NCI-H128 (cell line): ENCODE results near the gene SDK2.

Source experiments
- DNase-seq: peaks from one replicate; lab custom pipeline; 2025; ENCODE audit not compliant: unreplicated experiment; lab: John Stamatoyannopoulos, UW

Gene SDK2

DNA sequence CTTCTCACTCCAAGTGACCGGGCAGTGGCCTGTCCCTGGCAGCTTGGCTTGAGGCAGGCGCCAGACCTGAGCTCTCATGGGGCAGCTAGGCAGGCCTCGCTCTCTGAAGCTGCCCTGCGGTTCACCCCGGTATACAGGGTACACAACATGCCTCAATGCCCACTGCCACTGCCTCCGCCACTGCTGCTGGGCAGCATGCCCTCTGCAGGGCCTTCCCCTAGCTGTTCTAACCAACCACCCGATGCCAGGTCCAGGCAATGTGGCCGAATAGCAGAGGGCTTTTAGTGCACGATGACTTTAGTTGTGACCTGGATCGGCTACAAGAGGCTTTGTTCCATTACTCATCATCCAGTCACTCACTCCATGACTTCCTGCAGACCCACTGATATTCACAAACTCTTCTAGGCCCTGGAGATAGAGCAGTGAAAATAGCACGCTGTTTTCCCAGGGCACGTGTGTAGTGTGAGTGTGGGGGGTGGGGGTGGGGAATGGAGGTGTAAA, 352.2 kb downstream of the SDK2 start:
- no peak for DNase-seq

DNA sequence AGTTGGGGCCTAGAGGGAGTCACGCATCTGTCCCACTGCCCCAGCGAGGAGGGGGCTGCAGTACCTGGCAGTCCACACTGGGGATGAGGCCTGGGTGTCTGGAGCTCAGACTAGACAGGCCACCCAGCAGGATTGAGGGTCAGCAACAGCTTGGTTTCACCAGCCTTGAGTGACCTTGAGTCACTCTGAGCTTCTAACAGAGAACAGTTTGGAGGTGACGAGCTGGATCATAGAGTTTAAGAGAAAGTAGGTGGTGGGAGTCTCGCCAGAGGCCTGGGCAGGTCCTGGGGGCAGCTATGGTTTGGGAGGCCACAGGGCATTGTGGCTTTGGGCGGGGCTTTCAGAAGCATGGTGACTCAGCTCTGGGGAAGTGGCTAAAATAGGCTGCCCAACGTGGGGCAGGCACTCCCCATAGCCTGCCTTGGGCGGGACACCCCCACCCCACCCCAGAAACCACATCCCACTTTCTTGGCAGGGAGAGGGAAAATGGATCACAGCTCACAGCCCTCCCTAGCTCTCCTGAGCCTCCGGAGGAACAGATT, 352.9 kb downstream of the SDK2 start:
- DNase-seq = no peak

- no peak for DNase-seq
These were observed 353.6 kb downstream of the SDK2 start for GRCh38 chr17:73290399-73291259.

DNA sequence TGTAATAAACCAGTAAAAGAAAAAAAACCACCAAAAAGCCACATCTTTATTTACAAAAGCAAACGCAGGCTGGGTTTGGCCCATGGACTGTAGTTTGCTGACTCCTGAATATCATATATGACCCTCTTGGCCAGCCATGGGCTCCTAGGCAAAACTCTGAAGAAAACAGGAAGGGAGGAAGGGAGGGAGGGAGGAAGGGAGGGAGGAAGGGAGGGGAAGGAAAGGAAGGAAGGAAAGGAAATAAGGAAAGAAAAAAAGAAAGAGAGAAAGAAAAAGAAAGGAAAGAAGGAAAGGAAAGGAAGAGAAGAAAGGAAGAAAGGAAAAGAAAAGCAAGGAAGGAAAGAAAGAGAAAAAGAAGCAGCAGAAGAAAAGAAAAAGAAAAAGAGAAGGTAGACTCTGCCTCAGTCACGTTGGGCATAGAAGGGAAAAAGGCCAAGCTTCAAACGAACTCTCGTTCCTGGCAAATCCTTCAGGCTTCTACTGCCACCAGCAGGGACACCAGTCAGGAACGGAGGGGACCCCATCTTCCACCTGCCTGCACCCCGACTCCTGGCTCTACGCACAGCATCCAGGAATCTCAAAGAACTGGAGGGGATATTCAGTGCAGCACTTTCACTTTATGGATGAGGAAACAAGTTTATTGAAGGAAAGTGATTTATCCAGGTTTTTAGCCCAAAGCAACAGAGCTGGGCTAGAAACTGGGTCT, 354.5 kb downstream of the SDK2 start:
- DNase-seq = no peak

DNA sequence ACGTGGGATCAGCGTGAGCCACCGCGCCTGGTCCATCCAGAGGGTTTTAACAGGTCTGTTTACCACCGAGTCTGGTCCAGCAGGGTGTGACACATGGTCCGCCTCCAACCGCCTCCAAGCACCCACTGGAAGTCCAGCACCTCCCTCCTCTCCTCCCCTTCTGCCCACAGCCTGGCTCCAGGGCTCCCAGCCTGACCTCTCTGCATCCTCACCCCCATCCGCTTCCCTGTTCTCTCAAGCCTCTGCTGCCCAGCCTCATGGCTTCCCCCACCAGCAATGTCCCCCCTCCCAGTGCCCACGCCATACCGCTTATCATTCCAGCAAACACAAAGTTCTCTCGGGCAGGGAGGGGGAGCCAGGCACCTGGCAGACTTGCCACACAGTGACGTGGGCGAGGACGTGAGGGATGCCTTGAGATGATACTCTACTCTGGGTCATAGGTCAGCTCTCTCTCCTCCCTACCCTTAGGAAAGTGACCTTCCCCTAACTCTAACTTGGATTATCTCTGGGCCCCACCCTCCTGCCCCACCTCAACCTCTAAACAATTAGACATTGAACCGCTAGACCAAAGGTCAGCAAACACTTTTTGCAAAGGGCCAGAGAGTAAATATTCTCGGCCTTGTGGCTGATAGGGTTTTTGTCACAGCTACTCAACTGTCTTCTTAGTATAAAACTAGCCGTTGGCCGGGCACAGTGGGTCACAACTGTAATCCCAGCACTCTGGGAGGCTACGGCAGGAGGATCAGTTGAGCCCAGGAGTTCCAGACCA, 355.5 kb downstream of the SDK2 start:
- DNase-seq = no peak

DNA sequence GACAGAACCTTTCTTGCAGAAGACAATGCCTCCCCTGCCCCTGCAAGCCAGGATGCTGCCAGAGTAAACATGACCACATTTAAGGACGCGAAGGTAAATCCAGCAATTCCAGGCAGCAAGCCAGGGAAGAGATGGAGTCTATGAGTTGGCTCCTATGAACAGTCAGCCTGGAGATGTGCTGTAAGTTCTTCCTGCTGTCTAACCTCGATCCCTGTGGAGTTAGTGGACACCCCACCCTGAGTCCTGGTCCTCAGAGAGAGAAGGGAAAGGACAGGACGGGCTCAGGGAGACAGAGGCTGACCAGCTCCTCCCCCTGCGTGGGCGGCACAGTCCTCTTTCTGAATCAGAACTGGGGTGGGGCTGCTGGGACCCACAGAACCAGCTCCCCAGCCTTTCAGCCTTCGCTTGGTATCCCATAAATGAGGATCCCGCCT, 357.4 kb downstream of the SDK2 start:
- DNase-seq = no peak

DNA sequence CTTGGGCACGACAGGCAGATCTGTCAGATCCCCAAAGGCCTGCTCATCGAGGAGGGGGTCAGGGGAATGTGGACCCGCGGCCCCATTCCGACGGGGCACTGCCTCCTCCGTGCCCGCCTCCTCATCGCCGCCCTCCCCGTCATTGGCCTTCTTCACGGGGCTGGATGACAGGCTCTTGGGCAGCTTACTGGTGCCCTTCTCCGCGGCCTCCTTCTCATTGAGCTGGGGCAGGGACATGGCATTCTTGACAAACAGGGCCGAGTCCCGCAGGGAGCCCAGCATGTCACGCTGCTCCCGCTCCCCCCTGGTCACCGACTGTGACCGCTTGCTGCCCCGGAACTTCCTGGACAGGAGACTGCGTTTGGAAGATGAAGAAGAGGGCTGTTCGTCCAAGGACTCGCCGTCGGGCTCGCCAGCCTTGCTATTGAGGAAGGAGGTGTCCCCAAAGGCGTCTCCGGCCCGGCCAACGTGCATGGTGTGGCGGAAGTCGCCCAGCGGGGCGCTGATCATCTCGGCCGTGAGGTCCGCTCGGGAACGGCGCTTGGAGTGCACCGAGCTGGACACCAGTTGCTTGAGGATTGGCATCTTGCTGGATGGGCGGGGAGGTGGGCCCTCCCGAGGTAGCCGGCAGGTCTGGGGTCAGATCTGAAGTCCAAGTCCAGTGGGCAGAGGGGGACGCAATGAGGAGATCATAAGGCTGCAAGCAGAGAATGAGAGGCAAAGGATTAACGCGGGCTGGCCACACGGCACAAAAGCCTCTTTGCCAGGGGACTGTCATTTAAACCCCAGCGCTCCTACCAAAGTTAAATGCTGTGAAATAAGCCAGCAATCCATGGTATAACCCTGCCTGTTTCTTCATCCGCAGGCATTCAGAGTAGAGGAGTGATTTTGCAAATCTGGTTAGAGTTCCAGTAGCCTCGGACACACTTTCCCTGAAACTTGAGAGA, 358.1 kb downstream of the SDK2 start:
- DNase-seq = no peak

DNA sequence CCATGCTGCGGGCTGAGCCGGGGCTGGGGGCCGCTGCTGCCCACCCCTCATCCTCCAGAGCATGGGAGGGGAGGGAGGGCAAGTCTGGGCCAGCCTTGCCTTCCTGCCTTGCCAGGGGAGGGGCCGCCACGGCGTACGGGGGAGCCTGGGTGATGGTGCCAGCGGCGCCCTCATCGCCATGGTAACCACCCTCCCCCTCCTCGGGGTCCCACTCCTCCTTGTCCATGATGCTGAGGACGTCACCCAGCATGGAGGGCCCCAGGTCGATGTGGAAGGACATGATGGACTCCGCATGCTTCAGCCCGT, 358.7 kb downstream of the SDK2 start:
- no peak for DNase-seq

GRCh38 chr17:73284906-73285602, 359.2 kb downstream of the SDK2 start:
- no peak for DNase-seq
